ENCODE measurements around the gene UCKL1.
A peak's percentile ranks its signal among the peaks of the same experiment; 100 is the strongest.

GRCh38 chr20:63974402-63975200, 18.4 kb upstream of the UCKL1 start:
- TF ChIP-seq, protein P1, sequence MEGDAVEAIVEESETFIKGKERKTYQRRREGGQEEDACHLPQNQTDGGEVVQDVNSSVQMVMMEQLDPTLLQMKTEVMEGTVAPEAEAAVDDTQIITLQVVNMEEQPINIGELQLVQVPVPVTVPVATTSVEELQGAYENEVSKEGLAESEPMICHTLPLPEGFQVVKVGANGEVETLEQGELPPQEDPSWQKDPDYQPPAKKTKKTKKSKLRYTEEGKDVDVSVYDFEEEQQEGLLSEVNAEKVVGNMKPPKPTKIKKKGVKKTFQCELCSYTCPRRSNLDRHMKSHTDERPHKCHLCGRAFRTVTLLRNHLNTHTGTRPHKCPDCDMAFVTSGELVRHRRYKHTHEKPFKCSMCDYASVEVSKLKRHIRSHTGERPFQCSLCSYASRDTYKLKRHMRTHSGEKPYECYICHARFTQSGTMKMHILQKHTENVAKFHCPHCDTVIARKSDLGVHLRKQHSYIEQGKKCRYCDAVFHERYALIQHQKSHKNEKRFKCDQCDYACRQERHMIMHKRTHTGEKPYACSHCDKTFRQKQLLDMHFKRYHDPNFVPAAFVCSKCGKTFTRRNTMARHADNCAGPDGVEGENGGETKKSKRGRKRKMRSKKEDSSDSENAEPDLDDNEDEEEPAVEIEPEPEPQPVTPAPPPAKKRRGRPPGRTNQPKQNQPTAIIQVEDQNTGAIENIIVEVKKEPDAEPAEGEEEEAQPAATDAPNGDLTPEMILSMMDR (IDR thresholded peaks at IDR 0.05) = no peak
- TF ChIP-seq POLR2A (IDR thresholded peaks at IDR 0.05) = no peak
- TF ChIP-seq POLR2AphosphoS5 (IDR thresholded peaks at IDR 0.05) = peak; percentile 75

Data from prostate gland (tissue), 2 donors.